ENCODE data around the gene CCNF.

- TF ChIP-seq CTCF (IDR thresholded peaks at IDR 0.05) = no peak
- no peak for TF ChIP-seq POLR2A (IDR thresholded peaks at IDR 0.05)
These were observed 43.7 kb downstream of the CCNF start for GRCh38 chr16:2472885-2473445.
